Stimulated activated CD8-positive, alpha-beta memory T cell treated with anti-CD3 and anti-CD28 coated beads, Interleukin-12 subunit alpha, Interleukin-12 subunit beta, amount 100 ng/mL, for 24 hours (primary cell): ENCODE results near the gene TMEM74B.
"Not testable (repeated sequence)": the region's sequence is repeated elsewhere in the genome, so short reads cannot be mapped to it uniquely, and the experiment has no call there.

ENCODE experiments used
- DNase-seq: peaks from one replicate; pipeline ENCODE4 v3.0.0-alpha.2; 2020; ENCODE audit errors: extremely low read depth

TMEM74B gene

GRCh38 chr20:1184638-1185315 is at the start of gene TMEM74B:
Gene TMEM74B (minus strand): TSS chr20:1184981. CDS start chr20:1183801, 1,180 bp downstream.
- DNase-seq = no peak

GRCh38 chr20:1232286-1233111 is 47.7 kb upstream of the TMEM74B start:
- no peak for DNase-seq

GRCh38 chr20:1229541-1229940 is 44.8 kb upstream of the TMEM74B start:
- no peak for DNase-seq

GRCh38 chr20:1225783-1226654 is 41.2 kb upstream of the TMEM74B start, which contains the start of gene RAD21L1:
Gene RAD21L1 (plus strand): TSS chr20:1226044. CDS start chr20:1228454, 2,410 bp downstream.
- peak; percentile 58 for DNase-seq

GRCh38 chr20:1225263-1225782 is 40.5 kb upstream of the TMEM74B start:
- DNase-seq = no peak

GRCh38 chr20:1224205-1224890 is 39.6 kb upstream of the TMEM74B start:
- no peak for DNase-seq

GRCh38 chr20:1222750-1223149 is 38.0 kb upstream of the TMEM74B start:
- DNase-seq = not testable (repeated sequence)

GRCh38 chr20:1216527-1217427 is 32.0 kb upstream of the TMEM74B start:
- not testable (repeated sequence) for DNase-seq

GRCh38 chr20:1215386-1216170 is 30.8 kb upstream of the TMEM74B start:
- DNase-seq = no peak

- DNase-seq = no peak
Observed at GRCh38 chr20:1214838-1215261, 30.1 kb upstream of the TMEM74B start.

GRCh38 chr20:1212607-1213396 is 28.0 kb upstream of the TMEM74B start:
- peak; percentile 38 for DNase-seq

GRCh38 chr20:1212023-1212422 is 27.2 kb upstream of the TMEM74B start:
- DNase-seq = no peak

GRCh38 chr20:1210501-1210900 is 25.7 kb upstream of the TMEM74B start:
- DNase-seq = no peak

GRCh38 chr20:1209447-1210387 is 24.9 kb upstream of the TMEM74B start:
- no peak for DNase-seq

GRCh38 chr20:1207293-1207878 is 22.6 kb upstream of the TMEM74B start:
- DNase-seq = no peak

- no peak for DNase-seq
Observed at GRCh38 chr20:1206366-1207148, 21.8 kb upstream of the TMEM74B start.
